Measurements from ENCODE around the gene NIPSNAP2.

Gene NIPSNAP2

DNA sequence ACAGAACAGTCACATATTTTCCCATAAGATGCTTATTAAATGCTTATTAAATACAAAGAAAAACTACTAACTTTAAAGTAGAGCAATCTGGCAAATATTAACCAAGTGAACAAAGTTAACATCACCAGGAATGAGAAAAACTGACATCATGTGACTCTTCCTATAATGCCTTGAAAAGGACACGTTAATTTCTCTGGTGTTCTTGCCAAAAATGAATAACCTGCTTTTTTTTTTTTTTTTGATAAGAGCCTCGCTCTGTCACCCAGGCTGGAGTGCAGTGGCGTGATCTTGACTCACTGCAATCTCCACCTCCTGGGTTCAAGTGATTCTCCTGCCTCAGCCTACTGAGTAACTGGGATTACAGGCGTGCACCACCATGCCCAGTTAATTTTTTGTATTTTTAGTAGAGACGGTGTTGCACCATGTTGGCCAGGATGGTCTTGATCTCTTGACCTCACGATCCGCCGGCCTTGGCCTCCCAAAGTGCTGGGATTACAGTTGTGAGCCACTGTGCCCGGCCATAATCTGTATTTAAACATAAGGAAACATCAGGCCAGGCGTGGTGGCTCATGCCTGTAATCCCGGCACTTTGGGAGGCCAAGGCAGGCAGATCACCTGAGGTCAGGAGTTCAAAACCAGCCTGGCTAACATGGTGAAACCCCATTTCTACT lies 83.2 kb downstream of the NIPSNAP2 start:
- DNase-seq (ENCODE audit: low spot score), result peak; percentile 83

DNA sequence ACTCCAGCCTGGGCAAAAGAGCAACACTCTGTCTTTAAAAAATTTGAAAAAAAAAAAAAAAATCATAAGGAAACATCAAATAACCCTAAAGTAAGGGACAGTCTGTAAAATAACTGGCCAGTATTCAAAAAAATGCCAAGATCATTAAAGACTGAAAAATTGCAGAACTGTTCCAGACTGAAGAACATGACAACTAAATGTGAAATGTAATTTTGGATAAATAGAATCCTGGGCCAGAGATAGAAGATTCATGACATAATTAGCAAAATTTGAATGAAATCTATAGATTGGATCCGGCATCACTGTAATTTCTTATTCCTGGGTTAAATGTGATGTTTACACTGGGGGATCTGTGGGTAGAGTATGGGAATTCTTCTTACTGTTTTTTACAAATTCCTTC lies 83.9 kb downstream of the NIPSNAP2 start:
- DNase-seq (ENCODE audit: low spot score), result no peak

DNA sequence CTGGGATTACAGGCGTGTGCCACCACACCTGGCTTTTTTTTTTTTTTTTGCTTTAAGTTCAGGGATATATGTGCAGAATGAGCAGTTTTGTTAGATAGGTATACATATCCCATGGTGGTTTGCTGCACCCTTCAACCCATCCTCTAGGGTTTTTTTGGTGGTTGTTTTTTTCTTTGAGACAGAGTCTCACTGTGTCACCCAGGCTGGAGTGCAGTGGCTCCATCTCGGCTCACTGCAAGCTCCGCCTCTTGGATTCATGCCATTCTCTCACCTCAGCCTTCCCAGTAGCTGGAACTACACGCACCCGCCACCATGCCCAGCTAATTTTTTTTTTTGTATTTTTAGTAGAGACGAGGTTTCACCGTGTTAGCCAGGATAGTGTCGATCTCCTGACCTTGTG lies 84.4 kb downstream of the NIPSNAP2 start:
- peak; percentile 59 for DNase-seq (ENCODE audit: low spot score)

Data from kidney tubule cell (primary cell).